ENCODE data around the gene SCT. TPM values are rescaled to one million over a fixed set of nuclear protein-coding genes. Genes with fewer than 3 reads are reported as not detected.

The SCT gene, protein sequence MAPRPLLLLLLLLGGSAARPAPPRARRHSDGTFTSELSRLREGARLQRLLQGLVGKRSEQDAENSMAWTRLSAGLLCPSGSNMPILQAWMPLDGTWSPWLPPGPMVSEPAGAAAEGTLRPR
- total RNA-seq: not detected in 2 replicates

DNA sequence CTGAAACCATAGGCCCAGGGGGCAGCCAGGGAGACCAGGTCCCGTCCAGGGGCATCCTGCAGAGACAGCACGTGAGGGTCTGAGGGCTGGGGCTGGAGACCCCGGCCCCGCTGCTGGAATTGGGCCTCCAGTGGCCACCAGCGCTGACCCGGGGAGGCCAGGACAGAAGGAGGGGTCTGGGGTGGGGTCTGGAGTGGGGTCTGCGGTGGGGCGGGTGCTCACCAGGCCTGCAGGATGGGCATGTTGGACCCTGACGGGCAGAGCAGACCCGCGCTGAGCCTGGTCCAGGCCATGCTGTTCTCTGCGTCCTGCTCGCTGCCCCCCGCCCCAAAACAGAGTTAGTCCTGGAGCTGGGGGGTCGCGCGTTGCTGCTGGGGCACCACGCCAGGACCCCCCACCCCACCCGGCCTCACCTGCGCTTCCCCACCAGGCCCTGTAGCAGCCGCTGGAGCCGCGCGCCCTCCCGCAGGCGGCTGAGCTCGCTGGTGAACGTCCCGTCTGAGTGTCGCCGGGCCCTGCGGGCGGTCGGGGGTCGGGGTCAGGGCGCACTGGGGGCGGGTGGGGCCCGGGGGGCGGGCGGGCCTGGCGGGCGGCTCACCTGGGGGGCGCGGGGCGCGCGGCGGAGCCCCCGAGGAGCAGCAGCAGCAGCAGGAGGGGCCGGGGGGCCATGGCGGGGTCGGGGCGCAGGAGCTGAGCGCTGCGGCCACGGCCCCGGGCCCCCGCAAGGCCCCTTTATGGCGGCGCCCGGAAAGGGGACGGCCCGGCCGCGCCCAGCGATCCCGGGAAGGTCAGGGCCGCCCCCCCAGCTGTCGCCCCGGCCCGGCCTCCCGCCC is at the start of gene SCT:
SCT (minus strand) TSS at position 707 of the 833 bp plus-strand sequence; CDS start at position 669, 38 bp downstream.

DNA sequence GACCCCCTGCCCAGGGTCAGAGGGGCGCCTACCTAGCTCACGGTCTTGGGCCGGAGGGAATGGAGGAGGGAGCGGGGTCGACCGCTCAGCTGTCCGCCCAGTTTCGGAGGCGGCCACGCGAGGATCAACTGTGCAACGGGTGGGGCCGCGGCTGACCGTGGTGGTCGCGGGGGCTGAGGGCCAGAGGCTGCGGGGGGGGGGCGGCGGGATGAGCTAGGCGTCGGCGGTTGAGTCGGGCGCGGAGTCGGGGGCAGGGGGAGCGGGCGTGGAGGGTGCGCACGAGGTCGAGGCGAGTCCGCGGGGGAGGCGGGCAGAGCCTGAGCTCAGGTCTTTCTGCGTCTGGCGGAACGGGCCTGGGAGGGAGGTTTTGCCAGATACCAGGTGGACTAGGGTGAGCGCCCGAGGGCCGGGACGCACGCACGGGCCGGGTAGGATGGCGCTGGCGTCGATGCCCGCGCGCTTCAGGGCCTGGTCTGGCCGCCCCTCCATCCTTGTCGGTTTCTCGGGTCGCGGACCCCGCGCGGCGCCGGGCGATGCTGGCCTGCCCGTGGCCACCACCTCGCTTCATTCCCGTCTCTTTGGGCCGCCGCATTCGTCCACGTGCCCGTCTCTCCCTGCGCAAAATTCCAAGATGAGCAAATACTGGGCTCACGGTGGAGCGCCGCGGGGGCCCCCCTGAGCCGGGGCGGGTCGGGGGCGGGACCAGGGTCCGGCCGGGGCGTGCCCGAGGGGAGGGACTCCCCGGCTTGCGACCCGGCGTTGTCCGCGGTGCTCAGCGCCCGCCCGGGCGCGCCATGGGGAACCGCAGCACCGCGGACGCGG is 9.7 kb upstream of the SCT start, which contains the start of gene DRD4:
DRD4 (plus strand) TSS at position 759 of the 822 bp plus-strand sequence; CDS start at position 795, 36 bp downstream.

DNA sequence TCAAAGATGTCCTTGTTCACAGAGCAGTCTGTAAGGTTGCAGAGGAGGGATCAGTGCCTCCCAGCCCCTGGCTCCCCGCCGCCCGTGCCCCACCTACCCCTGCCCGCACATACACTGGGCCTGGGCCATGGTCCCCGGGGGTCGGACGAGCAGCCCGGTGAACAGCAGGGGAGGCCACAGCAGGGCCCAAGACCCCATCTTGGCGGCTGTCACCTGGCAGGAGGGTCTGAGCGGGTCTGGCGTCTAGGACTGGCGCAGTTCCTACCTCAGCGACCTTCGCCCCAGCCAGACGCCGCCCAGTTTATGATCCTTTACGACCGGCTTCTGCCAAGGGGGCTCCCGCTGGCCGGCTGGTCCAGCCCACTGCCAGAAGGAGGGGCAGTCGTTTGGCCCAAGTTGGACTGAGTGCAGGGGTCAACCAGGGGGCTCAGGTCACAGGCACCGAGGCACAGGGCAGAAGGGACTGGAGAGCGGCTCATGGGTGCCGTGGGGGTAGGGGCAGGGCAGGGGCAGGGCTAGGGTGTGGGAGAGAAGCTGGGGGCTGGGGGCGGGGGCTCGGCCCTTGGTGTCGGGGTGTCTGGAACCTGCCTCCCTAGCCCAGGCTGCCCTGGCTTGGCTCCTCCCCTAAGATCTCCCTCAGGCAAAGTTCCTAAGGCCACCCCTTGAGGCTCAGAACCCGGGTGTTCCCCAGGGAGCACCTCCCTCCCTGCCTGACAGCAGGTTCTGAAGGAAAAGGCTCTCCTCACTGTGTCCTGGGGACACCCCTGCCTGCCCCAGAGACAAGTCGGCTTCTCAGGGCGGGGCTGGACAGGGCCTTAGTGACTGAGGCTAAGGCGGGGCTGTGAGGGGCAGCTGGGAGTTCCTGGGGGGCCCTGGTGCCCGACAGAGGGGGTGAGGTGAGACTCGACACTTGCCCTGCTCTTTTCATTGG is 2.0 kb downstream of the SCT start, which contains the start of gene CDHR5:
CDHR5 (minus strand) TSS at position 251 of the 931 bp plus-strand sequence; CDS start at position 198, 53 bp downstream.

DNA sequence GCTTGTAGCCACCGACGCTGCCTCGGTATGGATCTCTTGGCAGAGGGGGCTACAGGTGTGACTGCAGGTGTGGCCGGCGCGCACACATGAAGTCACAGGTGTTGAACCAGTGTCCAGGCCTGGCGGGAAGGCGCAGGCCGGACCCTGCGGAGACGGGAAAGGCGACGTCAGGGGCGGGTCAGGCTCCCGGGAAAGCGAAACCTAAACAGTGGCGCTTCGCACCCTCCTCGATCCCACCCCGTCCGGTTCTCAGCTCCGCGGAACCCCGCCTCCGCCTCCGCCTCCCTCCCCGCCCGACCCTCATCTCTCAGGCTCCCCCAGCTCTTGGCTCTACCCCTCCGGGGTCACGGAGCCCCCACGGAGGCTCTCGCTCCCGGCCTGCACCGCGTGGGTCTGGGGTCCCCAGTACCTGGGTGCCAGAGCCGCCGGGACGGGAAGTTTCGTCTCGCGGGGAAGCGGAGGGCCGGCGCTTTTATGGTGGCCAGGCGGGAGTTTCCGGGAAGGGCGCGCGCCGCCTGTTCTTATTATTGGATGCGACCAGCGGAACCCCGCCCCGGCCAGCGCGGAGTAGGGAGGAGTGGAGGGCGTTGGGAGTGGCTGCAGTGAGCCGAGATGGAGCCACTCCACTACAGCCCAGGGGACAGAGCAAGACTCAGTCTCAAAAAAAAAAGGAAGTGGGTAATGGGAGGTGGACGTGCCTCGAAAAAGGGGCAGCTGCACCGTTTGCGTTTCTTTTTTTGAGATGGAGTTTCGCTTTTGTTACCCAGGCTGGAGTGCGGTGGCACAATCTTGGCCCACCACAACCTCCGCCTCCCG is 11.3 kb downstream of the SCT start, which contains the start of gene IRF7:
IRF7 (minus strand) TSS at position 447 of the 816 bp plus-strand sequence. CDS start 586 bp downstream, outside the sequence.

Other genes with a start within 250 kb of the SCT start
- 0.52 and 1.2 TPM in 2 replicates for gene PKP3, start 233.0 kb downstream of the SCT start, total RNA-seq
- 14.0 and 19.3 TPM in 2 replicates for gene SIGIRR, start 212.2 kb downstream of the SCT start, total RNA-seq
- gene ANO9, start 185.2 kb downstream of the SCT start, total RNA-seq: not detected in 2 replicates
- gene PTDSS2, start 176.9 kb downstream of the SCT start, total RNA-seq: 23.2 and 24.0 TPM in 2 replicates
- gene RNH1, start 119.9 kb downstream of the SCT start, total RNA-seq: 292 and 316 TPM in 2 replicates
- gene HRAS, start 91.6 kb downstream of the SCT start, total RNA-seq: 27.3 and 34.6 TPM in 2 replicates
- 0.54 and 0.91 TPM in 2 replicates for gene LRRC56, start 89.7 kb downstream of the SCT start, total RNA-seq
- 0.26 and 0.32 TPM in 2 replicates for gene LMNTD2, start 66.4 kb downstream of the SCT start, total RNA-seq
- 2.2 and 7.2 TPM in 2 replicates for gene RASSF7, start 66.2 kb downstream of the SCT start, total RNA-seq
- 20.2 and 20.4 TPM in 2 replicates for gene PHRF1, start 50.7 kb downstream of the SCT start, total RNA-seq
- gene IRF7, start 11.2 kb downstream of the SCT start, total RNA-seq: 9.0 and 9.1 TPM in 2 replicates
- gene CDHR5, start 2.2 kb downstream of the SCT start, total RNA-seq: not detected in 2 replicates
- not detected in 2 replicates for gene DRD4, start 10.1 kb upstream of the SCT start, total RNA-seq
- 24.9 and 29.7 TPM in 2 replicates for gene DEAF1, start 68.0 kb upstream of the SCT start, total RNA-seq
- gene TMEM80, start 68.6 kb upstream of the SCT start, total RNA-seq: 11.1 and 15.0 TPM in 2 replicates
- gene EPS8L2, start 79.0 kb upstream of the SCT start, total RNA-seq: 26.9 and 28.9 TPM in 2 replicates
- 223 and 244 TPM in 2 replicates for gene TALDO1, start 120.3 kb upstream of the SCT start, total RNA-seq
- 21.0 and 26.9 TPM in 2 replicates for gene GATD1, start 150.3 kb upstream of the SCT start, total RNA-seq
- 0.26 and 0.32 TPM in 2 replicates for gene CEND1, start 162.9 kb upstream of the SCT start, total RNA-seq
- gene SLC25A22, start 171.1 kb upstream of the SCT start, total RNA-seq: 8.8 and 11.1 TPM in 2 replicates
- gene PIDD1, start 178.1 kb upstream of the SCT start, total RNA-seq: 4.0 and 4.4 TPM in 2 replicates
- gene RPLP2, start 182.8 kb upstream of the SCT start, total RNA-seq: 175 and 207 TPM in 2 replicates
- gene PNPLA2, start 191.7 kb upstream of the SCT start, total RNA-seq: 30.6 and 44.2 TPM in 2 replicates
- gene CRACR2B, start 200.7 kb upstream of the SCT start, total RNA-seq: 1.6 and 2.6 TPM in 2 replicates
- gene CD151, start 205.8 kb upstream of the SCT start, total RNA-seq: 463 and 552 TPM in 2 replicates
- gene POLR2L, start 215.3 kb upstream of the SCT start, total RNA-seq: 76.4 and 102 TPM in 2 replicates
- 192 and 199 TPM in 2 replicates for gene TSPAN4, start 215.7 kb upstream of the SCT start, total RNA-seq